ENCODE results near the gene MCOLN1.

Gene MCOLN1

DNA sequence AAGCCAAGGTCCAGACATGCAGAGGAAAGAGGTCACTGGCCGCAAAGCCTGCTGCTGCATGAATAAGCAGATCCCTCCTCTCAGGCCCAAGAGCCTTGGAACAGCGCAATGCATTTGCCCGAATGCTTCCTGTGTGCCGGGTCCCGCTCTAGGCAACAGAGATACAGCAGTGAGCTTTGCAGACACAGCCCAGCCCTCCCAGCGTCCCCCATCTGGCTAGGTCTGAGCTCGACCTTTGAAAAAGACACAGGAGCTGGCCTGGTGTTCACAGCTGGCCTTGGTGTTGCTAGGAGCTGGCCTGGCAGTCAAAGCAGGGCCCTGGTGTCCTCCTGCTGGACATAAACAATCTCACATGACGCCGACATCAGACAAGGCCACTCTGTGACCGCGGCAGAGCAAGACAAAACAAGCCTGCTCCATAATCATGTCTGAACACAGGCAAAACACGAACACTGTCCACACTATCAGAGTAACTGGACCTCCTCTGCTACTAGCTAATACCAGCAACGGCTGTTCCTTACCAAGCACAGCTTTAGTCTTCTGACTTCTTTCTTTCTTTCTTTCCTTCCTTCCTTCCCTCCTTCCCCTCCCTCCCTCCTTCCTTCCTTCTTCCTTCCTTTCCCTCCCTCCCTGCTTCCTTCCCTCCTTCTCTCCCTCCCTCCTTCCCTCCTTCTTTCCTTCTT is 27.9 kb upstream of the MCOLN1 start:
- Mint-ChIP-seq H3K4me1 (peaks cover 13% of the 10 kb centered on the region), H3K36me3 (ENCODE audit: low read depth) (no peaks in the 10 kb centered on the region), H3K4me3 (peak overlapping the region in 1 of 3 experiments; percentile 26), H3K27me3 (ENCODE audit: low read depth) (peaks cover 13% of the 10 kb centered on the region), H3K27ac (peak overlapping the region; percentile 84 to 96 (median 94)), H3K9me3 (no peaks in the 10 kb centered on the region)
- TF ChIP-seq, protein P1, sequence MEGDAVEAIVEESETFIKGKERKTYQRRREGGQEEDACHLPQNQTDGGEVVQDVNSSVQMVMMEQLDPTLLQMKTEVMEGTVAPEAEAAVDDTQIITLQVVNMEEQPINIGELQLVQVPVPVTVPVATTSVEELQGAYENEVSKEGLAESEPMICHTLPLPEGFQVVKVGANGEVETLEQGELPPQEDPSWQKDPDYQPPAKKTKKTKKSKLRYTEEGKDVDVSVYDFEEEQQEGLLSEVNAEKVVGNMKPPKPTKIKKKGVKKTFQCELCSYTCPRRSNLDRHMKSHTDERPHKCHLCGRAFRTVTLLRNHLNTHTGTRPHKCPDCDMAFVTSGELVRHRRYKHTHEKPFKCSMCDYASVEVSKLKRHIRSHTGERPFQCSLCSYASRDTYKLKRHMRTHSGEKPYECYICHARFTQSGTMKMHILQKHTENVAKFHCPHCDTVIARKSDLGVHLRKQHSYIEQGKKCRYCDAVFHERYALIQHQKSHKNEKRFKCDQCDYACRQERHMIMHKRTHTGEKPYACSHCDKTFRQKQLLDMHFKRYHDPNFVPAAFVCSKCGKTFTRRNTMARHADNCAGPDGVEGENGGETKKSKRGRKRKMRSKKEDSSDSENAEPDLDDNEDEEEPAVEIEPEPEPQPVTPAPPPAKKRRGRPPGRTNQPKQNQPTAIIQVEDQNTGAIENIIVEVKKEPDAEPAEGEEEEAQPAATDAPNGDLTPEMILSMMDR (IDR thresholded peaks at IDR 0.05; ENCODE audit: unreplicated experiment in 3 of 3) = peak in 2 of 3 experiments; percentile 24 to 28

DNA sequence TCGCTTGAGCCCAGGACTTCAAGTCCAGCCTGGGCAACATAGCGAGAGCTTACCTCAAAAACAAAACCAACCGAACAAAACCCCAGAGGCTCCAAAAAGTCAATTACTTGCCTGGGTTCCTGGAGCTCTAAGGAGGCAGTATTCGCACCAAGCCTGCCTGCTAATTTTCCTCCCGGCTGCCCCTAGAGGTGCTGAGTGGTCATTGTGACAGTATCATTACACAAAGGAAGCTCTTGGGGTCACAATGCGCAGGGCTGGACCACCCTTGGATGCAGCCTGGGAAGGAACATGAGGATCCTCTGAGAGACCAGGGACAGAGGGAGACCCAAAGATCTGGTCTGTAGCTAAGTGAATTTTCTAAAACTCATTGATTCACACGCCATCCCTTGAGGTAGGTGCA is 25.1 kb upstream of the MCOLN1 start:
- Mint-ChIP-seq H3K27me3 (ENCODE audit: low read depth) (peaks cover 27% of the 10 kb centered on the region), H3K4me1 (peaks cover 6% of the 10 kb centered on the region), H3K4me3 (peak overlapping the region in 2 of 3 experiments; percentile 15 to 37), H3K27ac (no peak overlapping the region), H3K9me3 (no peaks in the 10 kb centered on the region), H3K36me3 (ENCODE audit: low read depth) (no peaks in the 10 kb centered on the region)
- TF ChIP-seq, protein P1 (IDR thresholded peaks at IDR 0.05; ENCODE audit: unreplicated experiment in 3 of 3) = peak; percentile 31 to 39 (median 36)

DNA sequence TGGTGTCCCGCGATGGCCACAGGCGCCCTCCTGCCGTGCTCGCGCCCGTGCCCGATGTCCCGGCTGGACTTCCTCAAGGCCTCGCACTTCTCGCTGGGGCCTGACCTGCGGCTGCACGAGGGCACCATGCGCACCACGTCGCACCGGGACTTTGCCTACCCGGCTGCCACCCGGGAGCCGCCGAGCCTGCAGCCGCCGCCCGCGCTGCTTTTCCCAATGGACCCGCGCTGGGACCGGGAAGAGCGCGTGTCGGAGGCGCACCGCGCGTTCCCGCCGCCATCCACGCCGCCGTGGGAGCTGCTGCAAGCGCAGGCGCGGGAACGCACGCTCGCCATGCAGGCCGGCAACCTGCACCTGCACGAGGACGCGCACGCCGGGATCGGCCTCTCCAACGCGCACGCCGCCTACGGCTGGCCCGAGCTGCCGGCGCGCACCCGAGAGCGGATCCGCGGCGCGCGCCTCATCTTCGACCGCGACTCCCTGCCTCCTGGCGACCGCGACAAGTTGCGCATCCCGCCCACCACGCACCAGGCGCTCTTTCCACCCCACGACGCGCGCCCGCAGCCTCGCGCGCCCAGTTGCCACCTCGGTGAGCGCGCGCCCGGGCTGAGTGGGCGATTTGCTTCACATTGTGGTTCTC is 21.5 kb upstream of the MCOLN1 start:
- TF ChIP-seq, protein P1 (IDR thresholded peaks at IDR 0.05; ENCODE audit: unreplicated experiment in 3 of 3) = peak in 1 of 3 experiments; percentile 21
- Mint-ChIP-seq H3K27ac (no peak overlapping the region), H3K4me3 (peak overlapping the region; percentile 73 to 77 (median 75)), H3K9me3 (no peaks in the 10 kb centered on the region), H3K27me3 (ENCODE audit: low read depth) (peaks cover 32% of the 10 kb centered on the region), H3K4me1 (no peaks in the 10 kb centered on the region), H3K36me3 (ENCODE audit: low read depth) (no peaks in the 10 kb centered on the region)

DNA sequence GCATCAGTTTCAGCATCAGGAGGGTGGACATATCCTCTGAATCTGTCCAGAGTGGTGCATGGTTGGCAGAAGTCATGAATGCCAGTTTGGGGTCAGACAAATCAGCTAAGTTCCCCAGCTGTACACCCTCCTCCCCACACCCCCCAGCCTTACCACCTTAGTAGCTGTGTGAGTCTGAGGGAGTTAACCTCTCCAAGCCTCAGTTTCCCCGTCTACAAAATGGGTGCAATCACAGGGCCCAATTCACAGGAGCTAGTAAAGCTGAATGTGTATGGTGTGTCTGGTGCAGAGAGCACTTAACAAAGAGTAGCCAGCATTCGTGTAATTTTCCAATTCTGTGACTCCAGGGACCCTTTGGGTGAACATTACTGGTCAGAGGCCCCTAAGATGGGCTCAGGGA is 19.9 kb upstream of the MCOLN1 start:
- H3K27ac Mint-ChIP-seq = no peak overlapping the region
- H3K36me3 Mint-ChIP-seq (ENCODE audit: low read depth) = no peaks in the 10 kb centered on the region
- peak overlapping the region in 1 of 3 experiments; percentile 25 for H3K4me3 Mint-ChIP-seq
- no peaks in the 10 kb centered on the region for H3K9me3 Mint-ChIP-seq
- peaks cover 23% of the 10 kb centered on the region for H3K27me3 Mint-ChIP-seq (ENCODE audit: low read depth)
- H3K4me1 Mint-ChIP-seq = no peaks in the 10 kb centered on the region
- TF ChIP-seq, protein P1 (IDR thresholded peaks at IDR 0.05; ENCODE audit: unreplicated experiment in 3 of 3) = no peak

DNA sequence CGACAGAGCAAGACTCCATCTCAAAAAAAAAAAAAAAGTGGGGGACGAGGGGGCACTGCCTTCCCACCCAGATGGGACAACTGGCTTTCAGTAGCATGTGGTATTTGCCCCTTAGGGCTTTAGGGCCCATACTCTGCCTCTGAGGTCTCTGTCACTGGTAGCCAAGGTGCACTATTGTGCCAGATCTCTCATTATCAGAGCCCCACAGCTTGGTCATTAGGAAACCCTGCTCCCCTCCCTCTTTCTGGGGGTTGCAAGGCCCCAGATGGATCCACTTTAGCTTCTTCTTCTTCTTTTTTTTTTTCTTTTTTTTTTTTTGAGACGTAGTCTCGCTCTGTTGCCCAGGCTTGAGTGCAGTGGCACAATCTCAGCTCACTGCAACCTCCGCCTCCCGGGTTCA is 17.7 kb upstream of the MCOLN1 start:
- Mint-ChIP-seq H3K9me3 (no peaks in the 10 kb centered on the region), H3K4me3 (no peak overlapping the region), H3K36me3 (ENCODE audit: low read depth) (no peaks in the 10 kb centered on the region), H3K27ac (no peak overlapping the region), H3K27me3 (ENCODE audit: low read depth) (peaks cover 24% of the 10 kb centered on the region), H3K4me1 (no peaks in the 10 kb centered on the region)
- TF ChIP-seq, protein P1 (IDR thresholded peaks at IDR 0.05; ENCODE audit: unreplicated experiment in 3 of 3) = no peak

Measured in nephron (organoid).